HG02970 (cell line): ENCODE measurements around the gene DCDC2.
"Not testable (repeated sequence)": the region's sequence is repeated elsewhere in the genome, so short reads cannot be mapped to it uniquely, and the experiment has no call there.

Source experiments
- ATAC-seq: cut with Tn5 transposase; IDR thresholded peaks from one replicate; pipeline ENCODE4 v1.9.1; 2021; ENCODE audit warnings: mild to moderate bottlenecking, moderate library complexity, moderate number of reproducible peaks; ENCODE audit not compliant: unreplicated experiment, low FRiP score

DCDC2 gene

GRCh38 chr6:24157886-24158285 lies 200.0 kb downstream of the DCDC2 start:
- no peak for ATAC-seq

GRCh38 chr6:24154121-24154520 lies 203.7 kb downstream of the DCDC2 start:
- ATAC-seq, result no peak

- no peak for ATAC-seq
Observed at GRCh38 chr6:24152014-24152413, 205.8 kb downstream of the DCDC2 start.

GRCh38 chr6:24149836-24150235 lies 208.0 kb downstream of the DCDC2 start:
- no peak for ATAC-seq

DNA sequence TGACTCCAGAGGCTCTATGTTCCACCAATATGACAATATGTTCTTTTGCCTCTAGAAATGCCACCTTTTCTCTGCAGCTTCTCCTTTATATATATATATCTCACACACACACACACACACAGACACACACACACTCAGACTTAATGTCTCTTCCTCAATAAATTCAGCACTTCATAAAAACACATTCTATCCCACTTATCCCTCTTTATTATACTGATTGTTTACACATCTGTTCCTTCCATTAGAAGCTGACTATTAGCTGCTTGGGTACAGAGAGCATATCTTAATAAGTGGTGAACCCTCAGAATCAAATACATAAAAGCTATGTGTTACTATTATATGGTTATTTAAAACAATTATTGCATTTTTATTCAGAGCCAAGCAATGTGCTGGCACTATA lies 208.6 kb downstream of the DCDC2 start:
- no peak for ATAC-seq

DNA sequence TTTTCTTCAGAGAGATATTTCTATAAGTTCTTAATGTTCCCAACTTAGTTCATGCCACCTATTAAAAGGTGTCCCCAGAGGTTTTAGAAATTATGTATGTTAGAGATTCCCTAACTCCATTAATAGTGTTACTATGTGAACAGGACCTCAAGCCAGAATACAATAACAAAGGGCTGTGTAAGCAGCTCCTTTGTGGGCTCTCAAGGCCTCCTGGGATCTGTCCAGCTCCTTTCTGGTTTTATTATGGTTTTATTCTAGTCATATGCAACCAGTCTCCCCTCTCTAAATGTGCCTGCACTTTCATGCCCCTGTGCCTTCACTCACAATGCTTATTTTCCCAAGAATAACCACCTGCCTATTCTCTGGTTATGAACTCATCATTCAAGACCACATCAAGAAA lies 209.2 kb downstream of the DCDC2 start:
- ATAC-seq, result no peak

- no peak for ATAC-seq
Observed at GRCh38 chr6:24148154-24148570, 209.7 kb downstream of the DCDC2 start.

DNA sequence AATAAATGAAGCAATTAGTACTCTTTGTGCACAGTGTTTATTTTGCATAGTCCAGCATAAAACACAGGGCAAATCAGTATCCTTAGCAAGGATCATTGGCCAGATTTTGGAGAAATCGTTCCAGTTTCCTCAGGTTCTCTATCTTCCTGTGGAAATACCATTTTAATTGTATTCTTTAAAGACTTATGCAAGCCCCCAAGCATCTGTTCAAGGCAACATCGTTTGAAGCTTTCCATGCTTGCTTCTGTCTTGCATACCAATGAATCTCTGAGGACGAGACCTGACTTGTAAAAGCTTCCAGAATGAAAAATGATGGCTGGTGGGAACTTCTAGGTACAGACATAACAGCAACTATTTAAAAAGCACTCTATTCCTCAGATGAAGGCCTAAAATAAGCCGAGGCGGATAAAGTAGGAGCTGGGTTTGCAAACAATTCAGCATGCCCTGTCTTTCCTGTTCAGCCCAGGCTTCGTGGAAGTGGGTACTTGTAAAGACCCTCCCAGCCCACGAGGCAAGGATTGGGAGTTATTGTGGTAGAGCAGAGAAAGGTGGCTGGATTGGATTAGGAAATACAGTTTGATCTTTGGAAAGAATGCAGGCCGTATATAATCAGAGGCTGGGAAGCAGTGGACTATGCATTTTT lies 210.2 kb downstream of the DCDC2 start:
- no peak for ATAC-seq

- ATAC-seq, result no peak
Observed at GRCh38 chr6:24146871-24147270, 211.0 kb downstream of the DCDC2 start.

DNA sequence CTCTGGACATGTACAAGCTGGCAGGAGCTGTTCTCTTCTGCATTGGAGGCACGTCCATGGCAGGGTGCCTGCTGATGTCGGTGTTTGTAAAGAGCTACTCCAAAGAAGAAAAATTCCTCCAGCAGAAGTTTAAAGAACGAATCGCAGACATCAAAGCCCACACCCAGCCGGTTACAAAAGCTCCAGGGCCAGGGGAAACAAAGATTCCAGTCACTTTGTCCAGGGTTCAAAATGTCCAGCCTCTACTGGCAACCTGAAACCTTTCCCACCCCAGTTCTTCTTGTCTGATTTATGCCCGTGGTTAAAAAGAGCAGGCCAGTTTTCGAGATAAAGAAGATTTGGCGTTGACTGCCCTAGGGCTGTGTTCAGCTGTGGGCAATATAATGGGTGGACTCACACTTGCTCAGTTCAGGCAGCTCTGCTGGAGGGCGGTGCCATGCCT lies 212.1 kb downstream of the DCDC2 start:
- no peak for ATAC-seq

DNA sequence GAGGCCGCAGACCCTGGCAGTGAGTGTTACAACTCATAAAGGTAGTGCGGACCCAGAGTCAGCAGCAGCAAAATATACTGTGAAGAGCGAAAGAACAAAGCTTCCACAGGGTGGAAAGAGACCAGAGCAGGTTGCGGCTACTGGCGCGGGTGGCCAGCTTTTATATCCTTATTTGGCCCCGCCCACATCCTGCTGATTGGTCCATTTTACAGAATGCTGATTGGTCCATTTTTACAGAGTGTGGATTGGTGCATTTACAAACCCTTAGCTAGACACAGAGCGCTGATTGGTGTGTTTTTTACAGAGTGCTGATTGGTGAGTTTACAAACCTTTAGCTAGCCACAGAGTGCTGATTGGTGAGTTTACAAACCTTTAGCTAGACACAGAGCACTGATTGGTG lies 215.1 kb downstream of the DCDC2 start:
- not testable (repeated sequence) for ATAC-seq

DNA sequence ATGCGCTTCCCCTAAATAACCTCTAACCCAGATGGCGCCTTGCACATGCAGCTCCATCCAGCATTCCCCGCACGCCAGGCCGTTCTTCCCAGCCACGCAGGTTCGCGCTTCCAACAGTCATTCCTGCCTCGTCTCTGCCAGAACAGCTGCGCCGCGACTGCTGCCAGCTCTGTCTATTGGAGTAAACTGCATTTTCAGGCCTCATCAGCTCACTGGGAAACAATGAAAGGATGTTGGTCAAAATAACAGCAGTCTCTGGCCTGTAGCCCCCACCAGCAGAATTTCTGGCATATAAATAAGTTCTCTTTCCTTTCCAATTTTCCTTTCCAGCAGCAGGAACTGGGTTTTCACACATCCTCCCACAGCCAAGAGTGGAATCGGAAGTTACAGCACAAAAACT lies 217.3 kb downstream of the DCDC2 start:
- ATAC-seq, result no peak

DNA sequence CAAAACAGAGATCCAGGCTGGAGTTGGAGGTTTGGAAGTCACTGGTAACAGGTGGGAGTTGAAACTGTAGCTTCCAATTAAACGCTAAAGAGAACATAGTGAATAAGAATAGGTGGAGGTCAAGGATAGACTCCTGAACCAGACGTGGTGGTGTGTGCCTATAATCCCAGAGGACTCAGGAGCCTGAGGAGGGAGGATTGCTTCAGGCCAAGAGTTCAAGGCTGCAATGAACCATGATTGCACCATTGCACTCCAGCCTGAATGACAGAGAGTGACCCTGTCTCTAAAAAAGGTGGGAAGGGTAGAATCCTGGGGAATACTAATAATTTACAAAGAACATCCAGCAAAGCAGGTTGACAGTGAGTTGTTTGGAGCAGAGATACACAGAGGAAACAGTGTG lies 218.2 kb downstream of the DCDC2 start:
- ATAC-seq, result no peak

DNA sequence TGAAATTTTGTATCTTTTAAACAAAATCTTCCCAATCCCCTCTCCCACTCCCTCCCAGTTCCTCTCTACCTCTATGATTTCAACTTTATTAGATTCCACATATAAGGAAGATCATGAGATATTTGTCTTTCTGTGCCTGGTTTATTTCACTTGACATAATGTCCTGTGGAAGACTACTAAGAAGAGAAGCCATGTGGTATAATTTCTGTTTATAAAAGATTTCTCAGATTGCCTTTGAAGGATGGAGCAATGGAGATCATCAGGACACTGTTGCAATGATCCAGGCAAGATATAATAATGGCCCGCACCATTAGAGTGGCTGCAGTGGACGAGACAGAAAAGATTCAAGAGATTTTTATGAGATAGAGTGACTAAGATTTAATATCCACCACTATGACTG lies 218.8 kb downstream of the DCDC2 start:
- ATAC-seq, result no peak

GRCh38 chr6:24131751-24132150 lies 226.1 kb downstream of the DCDC2 start:
- ATAC-seq, result no peak

DNA sequence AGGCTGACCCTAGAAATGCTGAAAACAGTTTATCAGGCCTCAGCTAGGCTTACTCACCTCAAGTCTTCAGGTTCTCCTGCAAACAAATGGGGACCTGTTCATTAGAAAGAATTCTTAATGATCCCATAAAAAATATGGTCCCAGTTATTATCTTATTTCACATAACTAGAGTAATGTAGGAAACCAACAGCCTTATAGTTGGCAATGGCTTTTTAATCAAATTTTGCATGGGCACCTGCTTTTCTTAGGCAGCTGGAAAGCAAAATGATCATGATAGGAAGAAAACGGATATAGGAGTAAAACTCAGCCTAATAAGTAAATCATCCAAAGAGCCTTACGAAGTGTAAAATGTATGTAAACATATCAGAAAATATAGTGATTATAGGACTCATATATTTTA lies 230.5 kb downstream of the DCDC2 start:
- ATAC-seq, result no peak

GRCh38 chr6:24126586-24127192 lies 231.2 kb downstream of the DCDC2 start:
- ATAC-seq, result no peak

GRCh38 chr6:24125980-24126379 lies 231.9 kb downstream of the DCDC2 start, which contains the start of gene NRSN1:
NRSN1 (plus strand) TSS chr6:24126215; CDS start chr6:24134328, 8,113 bp downstream.
- no peak for ATAC-seq

DNA sequence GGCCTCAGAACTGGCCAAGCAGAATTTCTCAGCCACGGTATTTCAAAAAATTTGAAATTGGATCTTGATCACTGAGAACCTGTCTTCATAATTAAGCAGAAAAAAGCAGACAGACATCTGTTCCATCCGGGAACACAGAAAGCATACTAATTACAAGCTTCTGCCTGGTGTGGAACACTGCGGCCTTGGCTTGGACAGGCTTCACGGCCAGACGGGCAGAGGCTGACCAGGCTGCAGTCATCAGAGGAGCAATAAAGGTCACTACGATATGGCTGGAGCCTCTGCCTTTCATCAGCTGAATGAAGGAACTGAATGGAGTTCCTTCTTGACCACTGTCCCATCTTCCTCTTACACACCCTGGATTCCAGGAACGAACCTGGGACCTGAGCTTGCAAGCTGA lies 235.7 kb downstream of the DCDC2 start:
- no peak for ATAC-seq
